Uterus (tissue), 2 donors: Measurements from ENCODE around the gene SMARCD2.

Experiments used
- POLR2A ChIP-seq, 2 donors: fragments of 450-650 bp; IDR thresholded peaks; one replicate each; pipeline ENCODE4 v1.6.1; 2016; ENCODE audit warnings: antibody characterized with exemption in 2 of 2, mild to moderate bottlenecking in 1 of 2, moderate library complexity in 1 of 2
- TF ChIP-seq, protein P1 (sequence below), 4 experiments: fragments of 200-600 bp in 2 of 4; fragments of 450-650 bp in 2 of 4; sonication (generic) in 2 of 4; IDR thresholded peaks; one replicate each; pipeline ENCODE4 v1.5.1; 2016 to 2019; ENCODE audit warnings: antibody characterized with exemption in 4 of 4, mild to moderate bottlenecking in 2 of 4, moderate library complexity in 1 of 4

DNA sequence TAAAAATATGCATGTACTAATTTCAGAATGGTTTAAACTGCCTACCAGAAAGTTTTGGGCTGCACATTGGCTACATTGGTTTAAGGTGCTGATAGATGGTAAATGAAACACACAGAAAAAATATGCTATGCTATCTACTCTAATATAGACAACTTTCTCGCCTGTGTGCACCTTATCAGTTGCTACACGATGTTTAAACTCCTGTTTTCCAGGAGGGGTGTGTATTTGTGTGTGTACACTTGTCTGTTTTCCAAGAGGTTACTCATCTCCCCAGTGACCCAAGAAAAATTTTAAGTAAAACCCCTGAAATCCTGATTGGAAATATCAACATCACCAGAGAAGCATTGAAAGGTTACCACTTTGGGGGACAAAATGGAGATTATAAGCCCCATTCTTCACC lies 36.9 kb downstream of the SMARCD2 start:
- no peak for TF ChIP-seq POLR2A (IDR thresholded peaks at IDR 0.05)
- TF ChIP-seq, protein P1, sequence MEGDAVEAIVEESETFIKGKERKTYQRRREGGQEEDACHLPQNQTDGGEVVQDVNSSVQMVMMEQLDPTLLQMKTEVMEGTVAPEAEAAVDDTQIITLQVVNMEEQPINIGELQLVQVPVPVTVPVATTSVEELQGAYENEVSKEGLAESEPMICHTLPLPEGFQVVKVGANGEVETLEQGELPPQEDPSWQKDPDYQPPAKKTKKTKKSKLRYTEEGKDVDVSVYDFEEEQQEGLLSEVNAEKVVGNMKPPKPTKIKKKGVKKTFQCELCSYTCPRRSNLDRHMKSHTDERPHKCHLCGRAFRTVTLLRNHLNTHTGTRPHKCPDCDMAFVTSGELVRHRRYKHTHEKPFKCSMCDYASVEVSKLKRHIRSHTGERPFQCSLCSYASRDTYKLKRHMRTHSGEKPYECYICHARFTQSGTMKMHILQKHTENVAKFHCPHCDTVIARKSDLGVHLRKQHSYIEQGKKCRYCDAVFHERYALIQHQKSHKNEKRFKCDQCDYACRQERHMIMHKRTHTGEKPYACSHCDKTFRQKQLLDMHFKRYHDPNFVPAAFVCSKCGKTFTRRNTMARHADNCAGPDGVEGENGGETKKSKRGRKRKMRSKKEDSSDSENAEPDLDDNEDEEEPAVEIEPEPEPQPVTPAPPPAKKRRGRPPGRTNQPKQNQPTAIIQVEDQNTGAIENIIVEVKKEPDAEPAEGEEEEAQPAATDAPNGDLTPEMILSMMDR (IDR thresholded peaks at IDR 0.05): no peak
